ENCODE data around the gene SLC43A1. TPM values are rescaled to one million over a fixed set of nuclear protein-coding genes. Genes with fewer than 3 reads are reported as not detected.
A peak's percentile ranks its signal among the peaks of the same experiment; 100 is the strongest.

The SLC43A1 gene
- total and polyA plus RNA-seq, 2 of the 4 experiments (the other 2 are of a cell fraction): 10.0 to 17.0 TPM

DNA sequence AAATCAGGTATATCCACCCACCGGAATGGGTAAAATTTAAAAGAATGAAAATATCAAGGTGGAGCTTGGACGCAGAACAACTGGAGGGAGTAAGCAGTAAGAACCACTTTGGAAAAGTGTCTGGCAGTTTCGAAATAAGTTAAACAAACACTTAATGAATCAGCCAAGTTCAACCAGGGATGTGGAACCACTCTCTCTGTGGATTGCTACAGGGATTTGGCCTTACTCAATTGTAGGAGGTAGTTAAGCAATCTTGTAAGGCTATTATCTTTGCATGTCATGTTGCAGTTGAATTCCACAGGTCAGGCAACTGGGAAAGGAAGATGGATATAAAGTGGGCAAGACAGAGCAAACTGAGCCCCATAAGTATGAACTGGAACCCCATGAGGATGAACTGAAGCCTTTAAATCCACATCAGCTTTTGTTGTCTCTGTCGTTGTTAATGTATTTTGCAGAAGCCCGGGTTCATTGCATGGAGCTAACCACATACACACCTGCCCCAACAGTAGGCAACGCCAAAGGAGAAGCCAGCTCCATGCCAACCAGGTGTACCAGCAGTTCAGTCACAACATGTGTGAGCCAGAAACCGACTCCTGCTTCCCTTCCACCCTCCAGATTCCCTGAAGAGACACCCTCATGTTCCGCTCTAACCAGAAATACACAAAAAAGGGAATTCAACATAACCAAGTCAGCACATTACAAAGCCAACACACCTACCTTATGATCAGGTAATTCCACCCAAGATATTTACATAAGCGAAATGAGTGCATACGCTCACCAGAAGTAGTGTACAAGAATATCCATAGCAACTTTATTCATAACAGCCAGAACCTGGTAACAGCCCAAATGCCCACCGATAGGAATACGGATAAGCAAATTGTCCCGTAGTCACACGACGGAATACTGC lies 80.6 kb downstream of the SLC43A1 start (continued):
- TF ChIP-seq RFX5 (IDR thresholded peaks at IDR 0.05; ENCODE audit: low read depth, low read length): no peak
- peak; percentile 17; the same call in 1 of the 2 replicates for TF ChIP-seq SMC3 (IDR thresholded peaks at IDR 0.05; ENCODE audit: low read depth, low read length)
- TF ChIP-seq BHLHE40 (IDR thresholded peaks at IDR 0.05; ENCODE audit: low read depth, low read length): peak; percentile 27; the same call in 1 of the 2 replicates

Small RNA genes lying within 50 kb of the gene (microRNA-seq; reads per million reads assigned to microRNA genes)
- gene RN7SL605P (ENCODE audit: insufficient read depth, insufficient read length) (not detected), gene RNA5SP341 (ENCODE audit: insufficient read depth, insufficient read length) (not detected)

Small RNA genes lying within 50 kb of the gene (small RNA-seq; reads per million reads assigned to genes)
- 0 reads per million in 5 experiments for gene RN7SL605P
- gene RNA5SP341: 0 to 0.59 (median 0) reads per million in 5 experiments

Other genes with a start within 250 kb of the SLC43A1 start
- 28.6 and 31.7 TPM in 2 replicates for gene TNKS1BP1, start 190.8 kb downstream of the SLC43A1 start, total RNA-seq (2012; rRNA removed)
- gene TNKS1BP1, start 190.8 kb downstream of the SLC43A1 start, polyA plus RNA-seq (2012; rRNA removed): 68.0 and 71.4 TPM in 2 replicates
- 144 and 146 TPM in 2 replicates for gene SSRP1, start 179.8 kb downstream of the SLC43A1 start, total RNA-seq (2012; rRNA removed)
- 101 and 106 TPM in 2 replicates for gene SSRP1, start 179.8 kb downstream of the SLC43A1 start, polyA plus RNA-seq (2012; rRNA removed)
- gene P2RX3, start 177.3 kb downstream of the SLC43A1 start, total RNA-seq (2012; rRNA removed): not detected in 2 replicates
- not detected in 2 replicates for gene P2RX3, start 177.3 kb downstream of the SLC43A1 start, polyA plus RNA-seq (2012; rRNA removed)
- not detected in 2 replicates for gene PRG3, start 134.6 kb downstream of the SLC43A1 start, total RNA-seq (2012; rRNA removed)
- gene PRG3, start 134.6 kb downstream of the SLC43A1 start, polyA plus RNA-seq (2012; rRNA removed): not detected in 2 replicates
- not detected in 2 replicates for gene PRG2, start 125.1 kb downstream of the SLC43A1 start, total RNA-seq (2012; rRNA removed)
- gene PRG2, start 125.1 kb downstream of the SLC43A1 start, polyA plus RNA-seq (2012; rRNA removed): not detected in 2 replicates
- 10.6 and 12.7 TPM in 2 replicates for gene SLC43A3, start 88.6 kb downstream of the SLC43A1 start, total RNA-seq (2012; rRNA removed)
- gene SLC43A3, start 88.6 kb downstream of the SLC43A1 start, polyA plus RNA-seq (2012; rRNA removed): 21.1 and 22.0 TPM in 2 replicates
- gene RTN4RL2, start 55.2 kb downstream of the SLC43A1 start, total RNA-seq (2012; rRNA removed): not detected in 2 replicates
- gene RTN4RL2, start 55.2 kb downstream of the SLC43A1 start, polyA plus RNA-seq (2012; rRNA removed): 0.83 and 1.5 TPM in 2 replicates
- gene TIMM10, start 15.1 kb upstream of the SLC43A1 start, total RNA-seq (2012; rRNA removed): 70.0 and 96.8 TPM in 2 replicates
- 135 and 148 TPM in 2 replicates for gene TIMM10, start 15.1 kb upstream of the SLC43A1 start, polyA plus RNA-seq (2012; rRNA removed)
- gene SMTNL1, start 21.9 kb upstream of the SLC43A1 start, total RNA-seq (2012; rRNA removed): not detected in 2 replicates
- gene SMTNL1, start 21.9 kb upstream of the SLC43A1 start, polyA plus RNA-seq (2012; rRNA removed): not detected in 2 replicates
- gene UBE2L6, start 52.0 kb upstream of the SLC43A1 start, total RNA-seq (2012; rRNA removed): 34.4 and 37.5 TPM in 2 replicates
- 46.7 and 51.7 TPM in 2 replicates for gene UBE2L6, start 52.0 kb upstream of the SLC43A1 start, polyA plus RNA-seq (2012; rRNA removed)
- gene SERPING1, start 82.0 kb upstream of the SLC43A1 start, total RNA-seq (2012; rRNA removed): 2.0 and 2.2 TPM in 2 replicates
- 27.5 and 30.7 TPM in 2 replicates for gene SERPING1, start 82.0 kb upstream of the SLC43A1 start, polyA plus RNA-seq (2012; rRNA removed)
- under 0.01 and 0.18 TPM in 2 replicates for gene YPEL4, start 134.2 kb upstream of the SLC43A1 start, total RNA-seq (2012; rRNA removed)
- 0.57 and 0.79 TPM in 2 replicates for gene YPEL4, start 134.2 kb upstream of the SLC43A1 start, polyA plus RNA-seq (2012; rRNA removed)
- gene CLP1, start 142.1 kb upstream of the SLC43A1 start, total RNA-seq (2012; rRNA removed): 24.0 and 26.7 TPM in 2 replicates
- 16.3 and 16.5 TPM in 2 replicates for gene CLP1, start 142.1 kb upstream of the SLC43A1 start, polyA plus RNA-seq (2012; rRNA removed)
- 19.4 and 21.4 TPM in 2 replicates for gene ZDHHC5, start 152.4 kb upstream of the SLC43A1 start, total RNA-seq (2012; rRNA removed)
- gene ZDHHC5, start 152.4 kb upstream of the SLC43A1 start, polyA plus RNA-seq (2012; rRNA removed): 44.0 and 45.7 TPM in 2 replicates
- 14.0 and 14.7 TPM in 2 replicates for gene MED19, start 196.5 kb upstream of the SLC43A1 start, total RNA-seq (2012; rRNA removed)
- gene MED19, start 196.5 kb upstream of the SLC43A1 start, polyA plus RNA-seq (2012; rRNA removed): 35.0 and 40.9 TPM in 2 replicates
- gene TMX2, start 196.9 kb upstream of the SLC43A1 start, total RNA-seq (2012; rRNA removed): 72.5 and 103 TPM in 2 replicates
- 60.3 and 70.4 TPM in 2 replicates for gene TMX2, start 196.9 kb upstream of the SLC43A1 start, polyA plus RNA-seq (2012; rRNA removed)
- 40.3 and 48.9 TPM in 2 replicates for gene SELENOH, start 225.8 kb upstream of the SLC43A1 start, total RNA-seq (2012; rRNA removed)
- 107 and 137 TPM in 2 replicates for gene SELENOH, start 225.8 kb upstream of the SLC43A1 start, polyA plus RNA-seq (2012; rRNA removed)
- gene BTBD18, start 236.1 kb upstream of the SLC43A1 start, total RNA-seq (2012; rRNA removed): not detected in 2 replicates
- not detected in 2 replicates for gene BTBD18, start 236.1 kb upstream of the SLC43A1 start, polyA plus RNA-seq (2012; rRNA removed)
- 193 and 229 TPM in 2 replicates for gene CTNND1, start 246.1 kb upstream of the SLC43A1 start, total RNA-seq (2012; rRNA removed)
- gene CTNND1, start 246.1 kb upstream of the SLC43A1 start, polyA plus RNA-seq (2012; rRNA removed): 80.5 and 88.5 TPM in 2 replicates